Spinal cord (tissue), 10 donors: ENCODE measurements around the gene CFAP61. TPM values are rescaled to one million over a fixed set of nuclear protein-coding genes. Genes with fewer than 3 reads are reported as not detected.

ENCODE experiments used
- DNase-seq, 6 donors: peaks; one replicate each; pipeline versions ENCODE4 v3.0.0 to v3.0.0-alpha.2; 2013 to 2015; ENCODE audit warnings: low spot score in 6 of 6, low read depth in 4 of 6
- H3K27ac ChIP-seq: one replicate; pipeline ENCODE4 v1.5.1; 2013; ENCODE audit warnings: low read depth, low read length, control low read depth
- H3K27me3 ChIP-seq: one replicate; pipeline ENCODE4 v1.6.1; 2013; ENCODE audit warnings: low read length; ENCODE audit not compliant: control insufficient read depth, insufficient read depth
- H3K36me3 ChIP-seq: one replicate; pipeline ENCODE4 v1.6.1; 2013; ENCODE audit warnings: low read length; ENCODE audit not compliant: control insufficient read depth, insufficient read depth
- H3K4me1 ChIP-seq: one replicate; pipeline ENCODE4 v1.6.1; 2013; ENCODE audit warnings: low read length; ENCODE audit not compliant: control insufficient read depth, insufficient read depth
- H3K4me3 ChIP-seq: one replicate; pipeline ENCODE4 v1.5.1; 2013; ENCODE audit warnings: low read depth, low read length, control low read depth
- H3K9me3 ChIP-seq: one replicate; pipeline ENCODE4 v1.6.1; 2013; ENCODE audit warnings: low read length; ENCODE audit not compliant: control insufficient read depth, insufficient read depth
- WGBS: methylation state at CpG from one replicate; pipeline ENCODE4 v1.1.5; 2013; ENCODE audit warnings: missing lambda C conversion rate; ENCODE audit not compliant: insufficient coverage; 5-methylcytosine and 5-hydroxymethylcytosine counted together
- polyA plus RNA-seq, 2 donors: library from polyadenylated mRNA; unstranded; fragments of 120-200 nt; gene quantifications; one replicate each; pipeline ENCODE4 v1.2.1, GENCODE V29; 2013; ENCODE audit not compliant: insufficient read length in 2 of 2
- total RNA-seq, 2 donors: library from RNA; depleted of rRNA in 1 of 2; stranded (reverse); fragments of 120-200 nt in 1 of 2; fragments of >200 nt in 1 of 2; gene quantifications; one replicate each; pipeline versions ENCODE4 v1.2.3 to v1.2.4, GENCODE V29; 2013 to 2014
- donor health status: healthy.

The CFAP61 gene
- total and polyA plus RNA-seq, 4 donors = 4.0 to 9.8 (median 7.6) TPM

GRCh38 chr20:20304942-20305341, 252.6 kb downstream of the CFAP61 start:
- peaks cover 4% of the 10 kb centered on the region for H3K4me1 ChIP-seq
- 67% methylated on average over 11 of the region's 11 CpGs for WGBS
- no peaks in the 10 kb centered on the region for H3K27me3 ChIP-seq
- no peaks in the 10 kb centered on the region for H3K36me3 ChIP-seq
- peak in 1 of 6 donors; percentile 36 for DNase-seq
- no peaks in the 10 kb centered on the region for H3K9me3 ChIP-seq
- no peak overlapping the region for H3K4me3 ChIP-seq
- H3K27ac ChIP-seq = no peak overlapping the region

GRCh38 chr20:20312562-20312961, 260.2 kb downstream of the CFAP61 start:
- Histone ChIP-seq H3K27me3 (no peaks in the 10 kb centered on the region), H3K27ac (no peak overlapping the region), H3K4me1 (peaks cover 5% of the 10 kb centered on the region), H3K36me3 (no peaks in the 10 kb centered on the region), H3K4me3 (no peak overlapping the region), H3K9me3 (peaks cover 3% of the 10 kb centered on the region)
- DNase-seq = no peak
- no CpG with 5 or more reads among the region's 3 CpGs for WGBS

- Histone ChIP-seq H3K9me3 (peaks cover 3% of the 10 kb centered on the region), H3K27me3 (no peaks in the 10 kb centered on the region), H3K36me3 (no peaks in the 10 kb centered on the region), H3K27ac (no peak overlapping the region), H3K4me3 (no peak overlapping the region), H3K4me1 (peaks cover 10% of the 10 kb centered on the region)
- DNase-seq = peak in 2 of 6 donors; percentile 38 to 60
- 49% methylated on average over 3 of the region's 4 CpGs for WGBS
Observed at GRCh38 chr20:20317195-20317594, 264.9 kb downstream of the CFAP61 start.

- H3K4me3 ChIP-seq = no peak overlapping the region
- no peaks in the 10 kb centered on the region for H3K9me3 ChIP-seq
- peak in 2 of 6 donors; percentile 73 to 79 for DNase-seq
- no peak overlapping the region for H3K27ac ChIP-seq
- no peaks in the 10 kb centered on the region for H3K36me3 ChIP-seq
- WGBS = 53% methylated on average over 10 of the region's 13 CpGs
- H3K27me3 ChIP-seq = no peaks in the 10 kb centered on the region
- peaks cover 10% of the 10 kb centered on the region for H3K4me1 ChIP-seq
Observed at GRCh38 chr20:20317621-20318364, 265.5 kb downstream of the CFAP61 start.

- Histone ChIP-seq H3K36me3 (no peaks in the 10 kb centered on the region), H3K4me1 (peaks cover 10% of the 10 kb centered on the region), H3K27me3 (no peaks in the 10 kb centered on the region), H3K9me3 (no peaks in the 10 kb centered on the region), H3K27ac (no peak overlapping the region), H3K4me3 (no peak overlapping the region)
- WGBS = 79% methylated on average over 8 of the region's 9 CpGs
- no peak for DNase-seq
Observed at GRCh38 chr20:20318365-20319161, 266.2 kb downstream of the CFAP61 start.

GRCh38 chr20:20321134-20321533, 268.8 kb downstream of the CFAP61 start:
- Histone ChIP-seq H3K4me3 (no peak overlapping the region), H3K27ac (no peak overlapping the region), H3K27me3 (no peaks in the 10 kb centered on the region), H3K4me1 (peaks cover 10% of the 10 kb centered on the region), H3K9me3 (no peaks in the 10 kb centered on the region), H3K36me3 (no peaks in the 10 kb centered on the region)
- no peak for DNase-seq
- WGBS = no CpG with 5 or more reads among the region's 1 CpG

GRCh38 chr20:20321917-20322316, 269.6 kb downstream of the CFAP61 start:
- peaks cover 10% of the 10 kb centered on the region for H3K4me1 ChIP-seq
- WGBS = no CpG with 5 or more reads among the region's 1 CpG
- no peak for DNase-seq
- no peaks in the 10 kb centered on the region for H3K9me3 ChIP-seq
- H3K4me3 ChIP-seq = no peak overlapping the region
- H3K27ac ChIP-seq = no peak overlapping the region
- H3K27me3 ChIP-seq = no peaks in the 10 kb centered on the region
- H3K36me3 ChIP-seq = no peaks in the 10 kb centered on the region

GRCh38 chr20:20322912-20323311, 270.6 kb downstream of the CFAP61 start:
- H3K9me3 ChIP-seq = no peaks in the 10 kb centered on the region
- no peaks in the 10 kb centered on the region for H3K27me3 ChIP-seq
- H3K4me3 ChIP-seq = no peak overlapping the region
- H3K27ac ChIP-seq = no peak overlapping the region
- DNase-seq = no peak
- peaks cover under 1% of the 10 kb centered on the region for H3K4me1 ChIP-seq
- WGBS = 84% methylated on average over 5 of the region's 6 CpGs
- no peaks in the 10 kb centered on the region for H3K36me3 ChIP-seq

GRCh38 chr20:20327746-20328145, 275.4 kb downstream of the CFAP61 start:
- H3K27ac ChIP-seq = no peak overlapping the region
- H3K36me3 ChIP-seq = no peaks in the 10 kb centered on the region
- no peaks in the 10 kb centered on the region for H3K4me1 ChIP-seq
- no peak for DNase-seq
- 96% methylated on average over 4 of the region's 6 CpGs for WGBS
- H3K9me3 ChIP-seq = no peaks in the 10 kb centered on the region
- no peaks in the 10 kb centered on the region for H3K27me3 ChIP-seq
- no peak overlapping the region for H3K4me3 ChIP-seq
